ENCODE results near the gene STK10.

Gene STK10

DNA sequence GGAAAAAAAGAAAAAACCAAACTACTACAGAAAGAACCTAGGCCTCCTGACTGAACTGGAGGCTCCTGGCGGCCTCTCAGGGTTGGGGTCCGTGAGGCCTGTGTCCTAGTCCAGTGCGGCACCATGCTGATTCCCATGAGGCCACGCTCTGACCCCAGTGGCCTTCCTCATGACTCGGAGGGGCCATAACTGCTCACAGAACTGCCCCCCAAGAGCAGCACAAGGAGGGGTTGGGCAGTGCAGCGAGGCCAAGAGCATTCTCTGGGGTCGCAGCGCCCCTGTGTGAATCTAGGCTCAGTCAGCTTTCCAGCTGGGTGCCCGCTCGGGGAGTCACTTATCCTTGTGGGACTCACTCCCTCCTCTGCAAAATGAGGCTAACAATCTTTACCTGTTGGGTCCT, 102.3 kb downstream of the STK10 start:
- Histone ChIP-seq H3K27me3 (ENCODE audit: control insufficient read depth, insufficient read depth, low read length) (no peaks in the 10 kb centered on the region), H3K4me1 (ENCODE audit: control insufficient read depth, insufficient read depth, low read length) (no peaks in the 10 kb centered on the region), H3K4me3 (ENCODE audit: low read depth, low read length) (no peak overlapping the region), H3K36me3 (ENCODE audit: control insufficient read depth, insufficient read depth, low read length) (peaks cover 5% of the 10 kb centered on the region; the same call in 1 of the 2 replicates), H3K27ac (ENCODE audit: low read depth, low read length) (no peak overlapping the region), H3K9ac (ENCODE audit: low read depth, low read length) (no peak overlapping the region), H3K9me3 (ENCODE audit: control insufficient read depth, insufficient read depth, low read length) (no peaks in the 10 kb centered on the region)

DNA sequence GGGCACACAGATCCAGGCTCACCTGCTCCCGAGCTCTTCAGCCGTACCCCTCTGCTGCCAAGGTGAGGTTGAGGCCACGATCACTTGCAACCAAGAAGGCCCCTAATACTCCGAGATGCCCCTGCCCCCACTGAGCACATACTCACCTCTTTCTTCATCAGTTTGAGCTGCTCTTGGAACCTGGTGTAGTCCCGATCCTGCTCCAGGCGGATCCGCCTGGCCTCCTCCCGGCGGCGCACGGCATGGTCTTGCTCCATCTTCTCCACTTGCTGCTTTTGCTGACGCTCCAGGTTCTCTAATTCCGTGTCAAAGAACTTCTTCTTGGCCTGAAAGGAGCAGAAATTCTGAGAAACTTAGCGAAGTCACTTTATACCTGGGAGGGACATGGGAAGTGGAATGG, 105.8 kb downstream of the STK10 start:
- Histone ChIP-seq H3K4me1 (ENCODE audit: control insufficient read depth, insufficient read depth, low read length) (peaks cover 6% of the 10 kb centered on the region; the same call in 1 of the 2 replicates), H3K9me3 (ENCODE audit: control insufficient read depth, insufficient read depth, low read length) (no peaks in the 10 kb centered on the region), H3K27me3 (ENCODE audit: control insufficient read depth, insufficient read depth, low read length) (no peaks in the 10 kb centered on the region), H3K9ac (ENCODE audit: low read depth, low read length) (no peak overlapping the region), H3K36me3 (ENCODE audit: control insufficient read depth, insufficient read depth, low read length) (peaks cover 5% of the 10 kb centered on the region; the same call in 1 of the 2 replicates), H3K4me3 (ENCODE audit: low read depth, low read length) (no peak overlapping the region), H3K27ac (ENCODE audit: low read depth, low read length) (no peak overlapping the region)

DNA sequence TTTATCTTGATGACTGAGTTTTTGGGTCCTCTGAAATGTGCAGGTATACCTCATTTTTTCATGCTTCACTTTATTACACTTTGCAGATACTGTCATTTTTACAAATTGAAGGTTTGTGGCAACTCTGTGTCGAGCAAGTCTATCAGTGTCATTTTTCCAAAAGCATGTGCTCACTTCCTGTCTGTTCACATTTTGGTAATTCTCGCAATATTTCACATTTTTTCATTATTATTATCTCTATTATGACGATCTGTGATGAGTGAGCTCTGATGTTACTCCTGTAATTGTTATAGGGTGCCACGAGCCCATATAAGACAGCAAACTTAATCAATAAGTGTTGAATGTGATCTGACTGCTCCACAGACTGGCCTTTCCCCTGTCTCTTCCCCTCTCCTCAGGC, 108.1 kb downstream of the STK10 start:
- Histone ChIP-seq H3K9me3 (ENCODE audit: control insufficient read depth, insufficient read depth, low read length) (no peaks in the 10 kb centered on the region), H3K27me3 (ENCODE audit: control insufficient read depth, insufficient read depth, low read length) (no peaks in the 10 kb centered on the region)

DNA sequence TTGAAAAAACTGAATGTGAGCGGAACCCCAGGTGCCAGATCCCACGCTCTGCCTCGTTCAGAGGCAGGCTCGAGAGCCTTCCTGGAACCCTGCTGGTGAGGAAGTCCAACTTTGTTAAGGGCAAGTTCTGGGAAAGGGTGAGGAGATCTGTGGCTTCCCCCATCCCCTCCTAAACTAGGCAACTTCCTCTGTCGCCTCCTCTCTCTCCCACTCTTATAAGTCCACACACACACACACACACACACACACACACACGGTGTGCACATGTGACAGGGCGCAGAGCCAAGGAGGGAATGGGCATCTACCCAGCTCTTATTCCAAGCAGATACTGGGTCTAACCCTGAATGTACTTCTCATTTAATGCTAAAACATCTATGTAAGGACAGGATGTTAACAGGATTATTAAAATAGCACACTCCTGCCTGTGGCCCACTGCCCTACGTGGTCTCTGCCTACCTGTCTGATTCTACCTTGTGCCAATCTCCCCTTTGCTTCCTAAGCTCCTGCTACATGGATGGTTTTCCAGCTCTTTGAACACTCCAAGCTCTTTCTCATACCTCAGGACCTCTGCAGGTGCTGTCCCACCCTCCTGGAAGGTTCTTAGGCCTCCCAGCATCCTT, 109.2 kb downstream of the STK10 start:
- H3K36me3 ChIP-seq (ENCODE audit: control insufficient read depth, insufficient read depth, low read length), result peaks cover 5% of the 10 kb centered on the region; the same call in 1 of the 2 replicates
- H3K27me3 ChIP-seq (ENCODE audit: control insufficient read depth, insufficient read depth, low read length), result no peaks in the 10 kb centered on the region
- H3K9me3 ChIP-seq (ENCODE audit: control insufficient read depth, insufficient read depth, low read length), result no peaks in the 10 kb centered on the region
- H3K4me1 ChIP-seq (ENCODE audit: control insufficient read depth, insufficient read depth, low read length), result peaks cover 14% of the 10 kb centered on the region
- H3K4me3 ChIP-seq (ENCODE audit: low read depth, low read length), result no peak overlapping the region
- H3K27ac ChIP-seq (ENCODE audit: low read depth, low read length), result no peak overlapping the region
- no peak overlapping the region for H3K9ac ChIP-seq (ENCODE audit: low read depth, low read length)

More for the DNA sequence above, 108.1 kb downstream of the STK10 start:
- Histone ChIP-seq H3K9ac (ENCODE audit: low read depth, low read length) (no peak overlapping the region), H3K4me3 (ENCODE audit: low read depth, low read length) (no peak overlapping the region), H3K27ac (ENCODE audit: low read depth, low read length) (no peak overlapping the region), H3K4me1 (ENCODE audit: control insufficient read depth, insufficient read depth, low read length) (peaks cover 14% of the 10 kb centered on the region), H3K36me3 (ENCODE audit: control insufficient read depth, insufficient read depth, low read length) (peaks cover 5% of the 10 kb centered on the region; the same call in 1 of the 2 replicates)

DNA sequence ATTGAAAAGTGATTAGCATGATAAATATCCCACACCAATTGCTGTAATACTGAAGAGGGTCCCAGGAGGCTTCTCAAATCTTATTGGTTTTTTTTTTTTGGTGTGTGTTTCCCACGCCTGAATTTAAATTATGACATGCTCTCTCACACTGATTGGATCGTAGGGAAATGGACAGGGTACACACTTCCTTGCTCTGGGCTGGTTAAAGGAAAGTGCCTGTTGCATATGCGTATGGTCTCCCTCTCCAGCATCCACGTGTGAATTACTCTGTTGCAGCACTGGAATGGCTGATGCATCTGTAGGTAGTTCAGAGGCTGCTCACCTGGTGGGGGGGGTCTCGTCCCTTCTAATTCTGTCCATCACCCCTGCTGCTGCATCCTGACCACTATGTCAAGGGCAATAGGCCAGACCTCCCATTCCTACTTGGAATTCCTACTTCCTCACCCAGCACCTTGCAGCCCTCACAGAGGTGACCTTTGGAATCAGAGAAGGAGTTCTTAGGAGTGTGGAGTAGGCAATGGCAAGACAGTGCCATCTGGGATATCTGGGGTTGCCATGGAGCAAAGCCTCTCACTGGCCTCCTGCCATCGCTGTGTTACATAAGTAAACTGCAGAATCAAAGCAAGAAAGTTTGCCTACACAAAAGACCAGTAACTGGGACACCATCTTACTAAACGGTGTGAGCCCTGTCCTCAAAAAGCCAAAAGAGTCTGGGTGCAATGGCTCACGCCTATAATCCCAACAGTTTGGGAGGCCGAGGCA, 110.2 kb downstream of the STK10 start:
- Histone ChIP-seq H3K9me3 (ENCODE audit: control insufficient read depth, insufficient read depth, low read length) (no peaks in the 10 kb centered on the region), H3K9ac (ENCODE audit: low read depth, low read length) (no peak overlapping the region), H3K36me3 (ENCODE audit: control insufficient read depth, insufficient read depth, low read length) (peaks cover 5% of the 10 kb centered on the region; the same call in 1 of the 2 replicates), H3K27ac (ENCODE audit: low read depth, low read length) (no peak overlapping the region), H3K4me3 (ENCODE audit: low read depth, low read length) (no peak overlapping the region), H3K4me1 (ENCODE audit: control insufficient read depth, insufficient read depth, low read length) (peaks cover 14% of the 10 kb centered on the region), H3K27me3 (ENCODE audit: control insufficient read depth, insufficient read depth, low read length) (no peaks in the 10 kb centered on the region)

DNA sequence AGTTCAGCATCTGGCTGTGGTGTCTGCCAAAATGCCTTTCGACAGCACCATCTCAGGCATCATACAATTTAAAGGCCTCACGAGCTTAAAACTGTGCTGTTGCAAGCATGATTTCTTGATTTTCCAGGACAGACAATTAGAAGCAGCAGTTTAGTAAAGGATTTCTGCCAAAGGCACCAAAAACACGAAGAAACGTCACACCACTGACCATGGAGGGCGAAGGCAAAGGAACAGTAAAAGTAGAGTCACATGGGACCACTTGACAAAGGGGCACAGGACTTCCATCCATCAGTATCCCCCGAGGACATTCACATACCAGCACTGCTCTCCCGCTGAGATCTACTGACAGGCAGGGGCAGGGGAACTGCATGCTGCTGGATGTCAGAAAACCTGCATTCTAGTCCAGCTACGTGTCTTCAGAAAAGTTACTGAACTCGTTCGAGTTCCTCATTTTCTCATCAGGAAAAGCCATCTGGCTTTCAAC, 111.2 kb downstream of the STK10 start:
- H3K4me3 ChIP-seq (ENCODE audit: low read depth, low read length), result no peak overlapping the region
- H3K27me3 ChIP-seq (ENCODE audit: control insufficient read depth, insufficient read depth, low read length), result no peaks in the 10 kb centered on the region
- no peaks in the 10 kb centered on the region for H3K36me3 ChIP-seq (ENCODE audit: control insufficient read depth, insufficient read depth, low read length)
- no peak overlapping the region for H3K27ac ChIP-seq (ENCODE audit: low read depth, low read length)
- no peaks in the 10 kb centered on the region for H3K9me3 ChIP-seq (ENCODE audit: control insufficient read depth, insufficient read depth, low read length)
- no peak overlapping the region for H3K9ac ChIP-seq (ENCODE audit: low read depth, low read length)
- H3K4me1 ChIP-seq (ENCODE audit: control insufficient read depth, insufficient read depth, low read length), result peaks cover 15% of the 10 kb centered on the region

DNA sequence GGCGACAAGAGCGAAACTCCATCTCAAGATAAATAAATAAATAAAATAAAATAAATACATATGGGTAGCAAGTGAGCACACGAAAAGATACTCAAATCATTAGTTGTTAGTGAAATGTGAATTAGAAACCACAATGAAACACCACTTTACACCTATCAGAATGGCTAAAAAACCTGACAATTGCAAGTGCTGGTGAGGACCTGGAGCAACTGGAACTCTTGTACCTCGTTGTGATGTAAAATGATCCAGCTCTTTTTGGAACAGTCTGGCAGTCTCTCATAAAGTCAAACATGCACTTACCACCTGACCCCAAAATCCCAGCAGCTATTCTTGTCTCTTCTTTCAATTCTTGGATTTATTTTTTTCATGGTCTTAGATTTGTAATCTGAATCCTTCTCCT, 112.4 kb downstream of the STK10 start:
- no peak overlapping the region for H3K9ac ChIP-seq (ENCODE audit: low read depth, low read length)
- H3K27me3 ChIP-seq (ENCODE audit: control insufficient read depth, insufficient read depth, low read length), result no peaks in the 10 kb centered on the region
- no peaks in the 10 kb centered on the region for H3K9me3 ChIP-seq (ENCODE audit: control insufficient read depth, insufficient read depth, low read length)
- H3K4me1 ChIP-seq (ENCODE audit: control insufficient read depth, insufficient read depth, low read length), result peaks cover 22% of the 10 kb centered on the region
- H3K27ac ChIP-seq (ENCODE audit: low read depth, low read length), result no peak overlapping the region
- H3K4me3 ChIP-seq (ENCODE audit: low read depth, low read length), result no peak overlapping the region
- no peaks in the 10 kb centered on the region for H3K36me3 ChIP-seq (ENCODE audit: control insufficient read depth, insufficient read depth, low read length)

DNA sequence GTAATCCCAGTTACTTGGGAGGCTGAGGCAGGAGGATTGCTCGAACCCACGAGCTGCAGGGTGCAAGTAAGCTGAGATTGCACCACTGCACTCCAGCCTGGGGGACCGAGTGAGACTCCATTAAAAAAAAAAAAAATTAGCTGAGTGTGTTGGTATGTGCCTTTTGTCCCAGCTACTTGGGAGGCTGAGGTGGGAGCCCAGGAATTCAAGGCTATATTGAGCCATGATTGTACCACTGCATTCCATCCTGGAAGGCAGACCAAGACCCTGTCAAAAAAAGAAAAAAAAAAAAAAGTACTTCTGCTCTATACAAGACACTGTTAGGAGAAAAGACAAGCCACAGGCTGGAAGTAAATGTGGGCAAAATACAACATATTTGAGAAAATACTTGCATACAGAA, 113.1 kb downstream of the STK10 start:
- no peaks in the 10 kb centered on the region for H3K36me3 ChIP-seq (ENCODE audit: control insufficient read depth, insufficient read depth, low read length)
- H3K9me3 ChIP-seq (ENCODE audit: control insufficient read depth, insufficient read depth, low read length), result no peaks in the 10 kb centered on the region
- H3K4me1 ChIP-seq (ENCODE audit: control insufficient read depth, insufficient read depth, low read length), result peaks cover 24% of the 10 kb centered on the region
- no peak overlapping the region for H3K4me3 ChIP-seq (ENCODE audit: low read depth, low read length)
- no peak overlapping the region for H3K9ac ChIP-seq (ENCODE audit: low read depth, low read length)
- no peak overlapping the region for H3K27ac ChIP-seq (ENCODE audit: low read depth, low read length)
- H3K27me3 ChIP-seq (ENCODE audit: control insufficient read depth, insufficient read depth, low read length), result no peaks in the 10 kb centered on the region

DNA sequence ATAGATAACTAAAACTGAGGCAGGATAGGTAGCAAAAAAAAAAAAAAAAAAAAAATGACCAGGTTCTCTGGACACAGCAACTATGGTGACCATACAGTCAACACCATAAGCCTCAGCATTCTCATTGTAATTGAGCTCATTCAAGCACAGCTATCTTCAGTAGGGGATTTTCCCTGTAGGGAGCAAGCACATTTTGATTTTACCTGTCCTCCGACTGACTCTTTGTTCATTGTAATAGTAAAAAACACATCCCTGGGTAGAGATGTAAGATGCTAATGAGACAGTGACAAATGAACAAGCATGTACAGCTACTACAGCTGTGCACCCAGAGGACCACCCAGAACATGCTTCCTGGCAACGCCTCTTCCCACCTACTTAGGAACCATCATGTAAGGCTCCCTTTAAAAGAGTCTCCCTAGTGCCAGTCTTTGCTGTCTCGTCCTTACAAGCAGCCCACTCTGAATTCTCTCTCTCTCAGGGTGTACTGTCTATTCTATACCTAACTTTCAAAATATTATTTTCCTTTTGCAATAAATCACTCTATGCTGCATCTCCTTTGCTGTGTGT, 116.6 kb downstream of the STK10 start:
- no peaks in the 10 kb centered on the region for H3K27me3 ChIP-seq (ENCODE audit: control insufficient read depth, insufficient read depth, low read length)
- H3K4me3 ChIP-seq (ENCODE audit: low read depth, low read length), result no peak overlapping the region
- no peak overlapping the region for H3K9ac ChIP-seq (ENCODE audit: low read depth, low read length)
- H3K27ac ChIP-seq (ENCODE audit: low read depth, low read length), result peak overlapping the region; percentile 36
- peaks cover 10% of the 10 kb centered on the region for H3K4me1 ChIP-seq (ENCODE audit: control insufficient read depth, insufficient read depth, low read length)
- H3K9me3 ChIP-seq (ENCODE audit: control insufficient read depth, insufficient read depth, low read length), result no peaks in the 10 kb centered on the region
- no peaks in the 10 kb centered on the region for H3K36me3 ChIP-seq (ENCODE audit: control insufficient read depth, insufficient read depth, low read length)

DNA sequence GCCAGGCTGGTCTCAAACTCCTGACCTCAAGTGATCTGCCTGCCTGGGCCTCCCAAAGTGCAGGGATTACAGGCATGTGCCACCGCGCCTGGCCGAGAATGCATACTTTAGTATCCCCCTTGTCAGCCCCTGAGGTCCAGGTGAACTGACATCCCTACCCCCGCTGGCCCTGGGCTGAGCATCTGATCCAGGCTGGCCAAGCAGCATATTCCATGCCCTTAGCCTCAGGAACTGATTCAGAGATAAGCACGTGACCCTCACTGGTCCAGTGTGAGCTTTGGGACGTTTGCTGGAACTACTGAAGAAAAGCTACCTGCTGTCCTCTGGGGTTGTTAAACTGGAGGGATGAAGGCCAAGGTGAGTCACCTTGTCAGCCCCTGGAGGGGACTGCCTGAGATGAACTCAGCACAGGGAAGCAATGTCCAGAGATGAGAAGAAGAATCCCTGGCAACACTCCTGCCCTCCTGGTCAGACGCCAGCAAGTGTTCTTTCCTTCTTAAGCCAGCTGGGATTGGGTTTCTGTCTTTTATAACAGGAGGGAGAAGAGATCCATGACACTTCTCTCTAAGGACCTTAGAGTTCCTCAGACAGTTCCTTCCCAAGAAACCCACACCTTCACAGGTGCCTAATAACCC, 122.5 kb downstream of the STK10 start:
- Histone ChIP-seq H3K9me3 (ENCODE audit: control insufficient read depth, insufficient read depth, low read length) (no peaks in the 10 kb centered on the region), H3K4me3 (ENCODE audit: low read depth, low read length) (no peak overlapping the region), H3K27me3 (ENCODE audit: control insufficient read depth, insufficient read depth, low read length) (no peaks in the 10 kb centered on the region), H3K27ac (ENCODE audit: low read depth, low read length) (no peak overlapping the region), H3K4me1 (ENCODE audit: control insufficient read depth, insufficient read depth, low read length) (peaks cover 10% of the 10 kb centered on the region; the same call in 1 of the 2 replicates), H3K36me3 (ENCODE audit: control insufficient read depth, insufficient read depth, low read length) (0 out of 2 replicates have a peak, but pooled peaks cover 3% of the 10 kb centered on the region), H3K9ac (ENCODE audit: low read depth, low read length) (no peak overlapping the region)

All from HUES48 (cell line).